K562 (cell line): ENCODE results near the gene GDF2. TPM values are rescaled to one million over a fixed set of nuclear protein-coding genes. Genes with fewer than 3 reads are reported as not detected.
A peak's percentile ranks its signal among the peaks of the same experiment; 100 is the strongest.

Source experiments
- CBFA2T3 ChIP-seq: fragments of 450-650 bp; IDR thresholded peaks from 2 replicates; pipeline ENCODE4 v1.6.1; 2017
- E4F1 ChIP-seq: fragments of 250-450 bp; sonication (Bioruptor Pico); IDR thresholded peaks from 2 replicates; pipeline ENCODE4 v1.5.0; 2021; ENCODE audit warnings: mild to moderate bottlenecking, borderline replicate concordance
- FOXA3 ChIP-seq, 2 experiments: fragments of 450-650 bp in 1 of 2; sonication (generic) in 1 of 2; formaldehyde crosslinking; IDR thresholded peaks in 1 of 2; conservative IDR thresholded peaks in 1 of 2; 2 replicates each; pipeline versions ENCODE4 v1.4.0 to v1.8.0; 2020 to 2022; ENCODE audit warnings: mild to moderate bottlenecking in 2 of 2, missing genetic modification reagents in 1 of 2
- HMG20A ChIP-seq: fragments of 450-650 bp; formaldehyde crosslinking; conservative IDR thresholded peaks from 2 replicates; pipeline ENCODE4 v1.4.0; 2020; ENCODE audit warnings: mild to moderate bottlenecking, mixed read lengths
- PTTG1 ChIP-seq: fragments of 450-650 bp; IDR thresholded peaks from 2 replicates; pipeline ENCODE4 v1.6.1; 2016; ENCODE audit warnings: low read depth, mild to moderate bottlenecking, missing genetic modification characterization, missing compliant biosample characterization
- RBBP5 ChIP-seq: fragments of 200-600 bp; sonication (generic); IDR thresholded peaks from 2 replicates; pipeline ENCODE4 v1.6.1; 2012; ENCODE audit warnings: borderline replicate concordance, mild to moderate bottlenecking, low read length, control low read depth, inconsistent platforms; ENCODE audit not compliant: insufficient read depth, poor library complexity, severe bottlenecking
- SMAD2 ChIP-seq: fragments of 150-350 bp; IDR thresholded peaks from 2 replicates; pipeline ENCODE4 v1.6.1; 2014; ENCODE audit warnings: low read depth, mild to moderate bottlenecking, low read length
- SMC3 ChIP-seq: conservative IDR thresholded peaks from 2 replicates; pipeline ENCODE4 v1.6.1; 2011; ENCODE audit warnings: low read depth, low read length, improper control_type of control experiment; ENCODE audit not compliant: insufficient read depth
- TAL1 ChIP-seq: fragments of 450-650 bp; IDR thresholded peaks from 2 replicates; pipeline ENCODE4 v1.6.1; 2016; ENCODE audit warnings: mild to moderate bottlenecking
- ZBTB11 ChIP-seq, 3 experiments: fragments of 200-800 bp in 1 of 3; fragments of 250-450 bp in 1 of 3; fragments of 450-650 bp in 1 of 3; sonication (Bioruptor Pico) in 1 of 3; sonication (Bioruptor generic) in 1 of 3; formaldehyde crosslinking in 1 of 3; IDR thresholded peaks; 2 replicates each; pipeline versions ENCODE4 v1.6.1 to v1.8.0; 2016 to 2022; ENCODE audit warnings: mild to moderate bottlenecking in 2 of 3, missing genetic modification characterization in 2 of 3, missing compliant biosample characterization in 1 of 3, moderate library complexity in 1 of 3
- ZBTB34 ChIP-seq: fragments of 250-450 bp; sonication (Bioruptor Pico); IDR thresholded peaks from 2 replicates; pipeline ENCODE4 v1.8.0; 2021; ENCODE audit warnings: mild to moderate bottlenecking, moderate library complexity
- ZNF133 ChIP-seq: fragments of 250-450 bp; sonication (Bioruptor Pico); IDR thresholded peaks from 2 replicates; pipeline ENCODE4 v1.4.0; 2020; ENCODE audit warnings: mild to moderate bottlenecking
- ZNF224 ChIP-seq: sonication (generic); formaldehyde crosslinking; IDR thresholded peaks from 2 replicates; pipeline ENCODE4 v1.8.0; 2022; ENCODE audit warnings: mild to moderate bottlenecking, missing genetic modification reagents
- ZNF324 ChIP-seq: fragments of 250-450 bp; sonication (Bioruptor Pico); IDR thresholded peaks from 2 replicates; pipeline ENCODE4 v1.4.0; 2020; ENCODE audit warnings: mild to moderate bottlenecking
- polyA plus RNA-seq, 8 experiments: library from polyadenylated mRNA; depleted of rRNA in 4 of 8; stranded (reverse) in 5 of 8; unstranded in 3 of 8; fragments of >200 nt; fragmentation: Nextera tagmentation in 2 of 8; fragmentation: Illumina TruSeq in 1 of 8; extraction: Ambion mirVana in 2 of 8; extraction: Trizol in 1 of 8; gene quantifications; 2 replicates each; pipeline versions ENCODE4 v1.2.1 to v1.2.3, GENCODE V29; 2011 to 2014; ENCODE audit warnings: inconsistent platforms in 1 of 8, missing spikeins in 1 of 8
- total RNA-seq, 7 experiments: library from RNA; depleted of rRNA in 6 of 7; stranded (reverse); fragments of >200 nt in 6 of 7; fragmentation: Illumina TruSeq in 2 of 7; extraction: Trizol in 2 of 7; gene quantifications; 2 replicates each; pipeline versions ENCODE4 v1.2.1 to v1.2.3, GENCODE V29; 2011 to 2021; ENCODE audit warnings: low replicate concordance in 1 of 7
- TF ChIP-seq, protein P1 (sequence below): IDR thresholded peaks from 3 replicates; pipeline ENCODE4 v1.6.1; 2011; ENCODE audit warnings: borderline replicate concordance, mild to moderate bottlenecking, moderate library complexity; ENCODE audit not compliant: insufficient read length; ENCODE audit errors: extremely low read depth

The GDF2 gene
- total and polyA plus RNA-seq, 9 of the 15 experiments (the other 6 are each of a cell fraction or from before 2014, with no cell fraction given), result 0.08 to 0.58 (median 0.27) TPM; not detected in 2

DNA sequence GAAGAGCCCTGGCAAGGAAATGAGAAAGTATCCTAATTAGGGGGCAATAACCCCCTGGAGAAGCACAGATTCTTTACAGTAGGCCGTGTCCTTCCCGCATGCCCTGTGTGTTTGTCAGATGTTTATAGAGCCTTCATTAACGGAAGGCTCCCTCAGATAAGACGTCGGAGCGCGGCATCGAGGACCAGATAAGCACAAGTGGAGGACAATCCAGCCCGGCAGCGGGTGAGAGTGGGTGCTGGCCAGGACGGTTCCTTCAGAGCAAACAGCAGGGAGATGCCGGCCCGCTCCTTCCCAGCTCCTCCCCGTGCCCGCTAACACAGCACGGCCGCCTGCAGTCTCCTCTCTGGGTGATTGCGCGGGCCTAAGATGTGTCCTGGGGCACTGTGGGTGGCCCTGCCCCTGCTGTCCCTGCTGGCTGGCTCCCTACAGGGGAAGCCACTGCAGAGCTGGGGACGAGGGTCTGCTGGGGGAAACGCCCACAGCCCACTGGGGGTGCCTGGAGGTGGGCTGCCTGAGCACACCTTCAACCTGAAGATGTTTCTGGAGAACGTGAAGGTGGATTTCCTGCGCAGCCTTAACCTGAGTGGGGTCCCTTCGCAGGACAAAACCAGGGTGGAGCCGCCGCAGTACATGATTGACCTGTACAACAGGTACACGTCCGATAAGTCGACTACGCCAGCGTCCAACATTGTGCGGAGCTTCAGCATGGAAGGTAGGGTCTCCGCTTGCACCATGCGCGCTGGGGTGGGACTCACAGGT, at the start of gene GDF2 (continued):
- TF ChIP-seq RBBP5, result no peak
- 0 out of 6 replicates have a peak, but pooled peaks of 1 of the 3 experiments have one; percentile 35 for TF ChIP-seq ZBTB11 (CRISPR knock-in tag; IDR thresholded peaks at IDR 0.05)
- no peak for TF ChIP-seq ZNF224 (CRISPR knock-in tag)
- TF ChIP-seq ZNF133 (CRISPR knock-in tag), result no peak
- TF ChIP-seq HMG20A (CRISPR knock-in tag), result no peak
- peak; percentile 92 for TF ChIP-seq TAL1
- no peak for TF ChIP-seq ZNF324 (CRISPR knock-in tag)
- TF ChIP-seq SMAD2, result no peak
- TF ChIP-seq, protein P1, sequence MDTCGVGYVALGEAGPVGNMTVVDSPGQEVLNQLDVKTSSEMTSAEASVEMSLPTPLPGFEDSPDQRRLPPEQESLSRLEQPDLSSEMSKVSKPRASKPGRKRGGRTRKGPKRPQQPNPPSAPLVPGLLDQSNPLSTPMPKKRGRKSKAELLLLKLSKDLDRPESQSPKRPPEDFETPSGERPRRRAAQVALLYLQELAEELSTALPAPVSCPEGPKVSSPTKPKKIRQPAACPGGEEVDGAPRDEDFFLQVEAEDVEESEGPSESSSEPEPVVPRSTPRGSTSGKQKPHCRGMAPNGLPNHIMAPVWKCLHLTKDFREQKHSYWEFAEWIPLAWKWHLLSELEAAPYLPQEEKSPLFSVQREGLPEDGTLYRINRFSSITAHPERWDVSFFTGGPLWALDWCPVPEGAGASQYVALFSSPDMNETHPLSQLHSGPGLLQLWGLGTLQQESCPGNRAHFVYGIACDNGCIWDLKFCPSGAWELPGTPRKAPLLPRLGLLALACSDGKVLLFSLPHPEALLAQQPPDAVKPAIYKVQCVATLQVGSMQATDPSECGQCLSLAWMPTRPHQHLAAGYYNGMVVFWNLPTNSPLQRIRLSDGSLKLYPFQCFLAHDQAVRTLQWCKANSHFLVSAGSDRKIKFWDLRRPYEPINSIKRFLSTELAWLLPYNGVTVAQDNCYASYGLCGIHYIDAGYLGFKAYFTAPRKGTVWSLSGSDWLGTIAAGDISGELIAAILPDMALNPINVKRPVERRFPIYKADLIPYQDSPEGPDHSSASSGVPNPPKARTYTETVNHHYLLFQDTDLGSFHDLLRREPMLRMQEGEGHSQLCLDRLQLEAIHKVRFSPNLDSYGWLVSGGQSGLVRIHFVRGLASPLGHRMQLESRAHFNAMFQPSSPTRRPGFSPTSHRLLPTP, result no peak
- no peak for TF ChIP-seq E4F1 (CRISPR knock-in tag)
- TF ChIP-seq CBFA2T3, result peak; percentile 92
- no peak for TF ChIP-seq SMC3
- TF ChIP-seq FOXA3 (CRISPR knock-in tag; conservative IDR thresholded peaks at IDR 0.05 in 1 of 2, IDR thresholded peaks at IDR 0.05 in 1 of 2), result 0 out of 4 replicates have a peak, but pooled peaks of 1 of the 2 experiments have one; percentile 5
- no peak for TF ChIP-seq PTTG1 (tag)
- TF ChIP-seq ZBTB34 (CRISPR knock-in tag), result no peak
